CD4-positive, alpha-beta T cell treated with Interleukin-2 at 100 ng/mL for 4 hours (primary cell): ENCODE data around the gene STK25.
"Not testable (repeated sequence)": the region's sequence is repeated elsewhere in the genome, so short reads cannot be mapped to it uniquely, and the experiment has no call there.

ENCODE experiments used
- DNase-seq: peaks from one replicate; pipeline ENCODE4 v3.0.0-alpha.2; 2020; ENCODE audit warnings: low spot score

STK25 gene

DNA sequence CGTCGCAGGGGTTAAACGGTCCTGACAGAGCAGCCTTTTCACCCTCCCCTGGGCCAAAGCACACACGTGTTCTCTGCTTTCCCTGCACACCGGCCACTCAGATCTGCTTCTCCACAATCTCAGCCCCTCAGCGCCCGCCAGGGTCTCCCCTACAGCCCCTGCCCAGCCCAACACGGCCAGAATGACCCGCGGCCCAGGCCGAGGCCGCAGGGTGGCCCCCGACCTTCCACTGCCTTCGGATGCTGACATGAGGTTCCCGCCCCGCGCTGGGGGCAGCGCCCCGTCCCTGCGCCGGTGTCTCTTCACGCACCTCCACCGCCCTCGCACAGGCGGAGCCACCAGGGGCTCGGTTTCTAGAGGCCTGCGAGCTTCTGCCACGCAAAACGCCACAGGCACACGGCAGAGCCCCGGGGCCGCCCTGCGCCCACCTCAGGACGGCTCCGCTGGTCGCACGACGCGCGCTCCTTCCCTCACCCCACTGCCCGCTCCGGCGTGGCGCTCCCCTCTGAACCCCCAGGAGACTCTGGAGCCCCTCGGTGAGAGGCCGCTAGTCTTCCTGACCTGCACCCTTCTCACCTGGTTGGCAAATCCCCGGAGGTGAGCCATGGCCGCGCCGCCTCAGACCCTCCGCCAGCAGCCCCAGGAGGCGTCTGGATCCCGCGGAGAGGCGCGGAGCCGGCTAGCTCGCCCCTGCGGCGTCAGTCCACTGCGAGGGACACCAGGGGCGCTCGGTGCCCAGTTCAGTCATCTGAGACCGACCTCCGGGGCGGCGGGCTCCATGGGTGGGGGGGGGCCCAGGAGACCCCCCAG is 749 bp downstream of the STK25 start:
- DNase-seq = peak; percentile 22

DNA sequence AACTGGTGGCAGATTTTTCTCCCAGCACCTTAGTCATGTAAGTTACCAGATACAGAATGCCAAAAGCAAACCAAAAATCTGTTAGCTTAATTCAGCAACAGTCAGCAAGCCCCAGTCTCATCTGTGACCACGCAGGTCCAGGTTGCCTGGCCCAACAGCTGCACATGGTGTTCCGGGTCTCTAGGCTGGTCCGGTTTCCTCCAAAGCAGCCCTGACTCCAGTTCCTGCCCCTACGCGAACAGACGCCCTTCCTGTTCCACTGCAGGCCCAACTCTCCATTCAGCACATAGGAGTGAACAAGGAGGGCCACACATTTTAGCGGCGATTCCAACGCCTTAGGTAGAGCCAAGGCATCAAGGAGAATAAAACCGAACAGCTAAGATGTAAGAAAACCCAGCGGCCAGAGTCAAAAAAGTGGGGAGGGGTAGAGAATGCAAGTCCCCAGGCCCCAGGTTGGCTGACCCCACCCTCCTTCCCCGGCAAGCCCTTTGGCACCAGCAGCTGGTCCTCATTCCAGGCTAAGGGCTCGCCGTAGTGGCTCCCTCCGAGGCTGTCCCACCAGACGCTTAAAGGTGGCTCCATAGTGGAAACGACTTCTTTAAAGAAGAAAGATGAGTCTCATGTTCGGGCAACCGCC is 1.5 kb downstream of the STK25 start:
- DNase-seq = no peak

DNA sequence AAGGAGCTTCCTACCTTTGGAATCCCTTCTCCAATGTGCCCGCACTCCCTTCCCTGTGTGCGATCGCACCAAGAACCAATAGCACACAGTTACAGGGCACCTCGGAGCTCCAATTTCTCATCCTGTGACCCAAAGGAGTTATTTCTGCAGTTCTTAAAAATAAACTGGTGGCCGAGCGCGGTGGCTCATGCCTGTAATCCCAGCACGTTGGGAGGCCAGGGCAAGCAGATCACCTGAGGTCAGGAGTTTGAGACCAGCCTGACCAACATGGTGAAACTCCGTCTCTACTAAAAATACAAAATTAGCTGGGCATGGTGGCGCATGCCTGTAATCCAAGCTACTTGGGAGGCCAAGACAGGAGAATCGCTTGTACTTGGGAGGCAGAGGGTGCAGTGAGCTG is 2.1 kb downstream of the STK25 start:
- DNase-seq = not testable (repeated sequence)

DNA sequence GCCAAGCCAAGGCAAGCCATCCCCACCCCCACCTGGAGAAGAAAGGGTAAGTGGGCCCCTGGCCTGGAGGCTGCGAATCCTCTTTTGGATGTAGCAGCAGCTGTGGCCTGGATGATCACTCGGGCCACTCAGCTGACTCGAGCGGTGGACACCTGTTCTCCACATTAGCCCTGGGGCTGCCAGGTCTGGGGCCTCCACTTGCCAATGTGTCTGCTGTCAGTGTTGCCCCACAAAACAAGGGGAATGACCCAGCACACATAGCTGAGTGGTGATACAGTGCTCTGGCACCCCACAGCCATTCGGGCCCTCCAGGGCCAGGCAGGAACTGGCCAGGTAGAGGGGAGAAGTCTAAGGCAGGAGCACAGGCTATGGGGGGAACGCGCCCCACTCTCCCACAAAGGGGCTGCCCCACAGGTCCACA is 2.6 kb downstream of the STK25 start:
- no peak for DNase-seq

DNA sequence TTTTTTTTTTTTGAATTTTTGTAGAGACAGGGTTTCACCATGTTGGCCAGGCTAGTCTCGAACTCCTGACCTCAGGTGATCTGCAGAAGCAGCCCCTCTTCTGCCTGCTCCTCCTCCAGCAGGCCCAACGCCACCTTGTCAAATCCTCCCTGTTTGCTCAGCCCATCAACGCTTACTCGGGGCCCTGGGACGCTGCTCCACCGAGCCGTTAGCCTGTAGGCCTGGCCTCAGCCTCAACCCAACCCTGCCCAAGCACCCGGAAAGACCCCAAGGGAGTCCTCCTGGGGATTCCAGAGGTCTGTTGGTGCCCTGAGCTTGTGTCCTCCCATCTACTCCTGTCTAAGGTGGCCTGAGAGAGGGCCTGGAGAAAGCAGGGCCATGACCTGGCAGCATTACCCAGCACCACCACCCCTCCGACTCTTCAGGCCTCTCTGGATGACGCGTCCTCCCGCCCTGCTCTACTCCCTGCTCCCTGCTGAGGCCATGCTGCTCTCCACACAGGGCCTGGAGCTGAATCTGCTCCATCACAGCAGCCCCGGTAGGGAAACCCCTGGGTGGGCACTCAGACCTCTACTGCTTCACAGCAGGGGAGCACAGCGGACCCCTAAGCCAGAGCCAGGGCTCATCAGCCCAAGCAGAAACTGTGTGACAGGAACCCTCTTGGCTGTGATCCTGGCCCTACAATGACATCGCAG is 3.2 kb downstream of the STK25 start:
- DNase-seq = no peak

DNA sequence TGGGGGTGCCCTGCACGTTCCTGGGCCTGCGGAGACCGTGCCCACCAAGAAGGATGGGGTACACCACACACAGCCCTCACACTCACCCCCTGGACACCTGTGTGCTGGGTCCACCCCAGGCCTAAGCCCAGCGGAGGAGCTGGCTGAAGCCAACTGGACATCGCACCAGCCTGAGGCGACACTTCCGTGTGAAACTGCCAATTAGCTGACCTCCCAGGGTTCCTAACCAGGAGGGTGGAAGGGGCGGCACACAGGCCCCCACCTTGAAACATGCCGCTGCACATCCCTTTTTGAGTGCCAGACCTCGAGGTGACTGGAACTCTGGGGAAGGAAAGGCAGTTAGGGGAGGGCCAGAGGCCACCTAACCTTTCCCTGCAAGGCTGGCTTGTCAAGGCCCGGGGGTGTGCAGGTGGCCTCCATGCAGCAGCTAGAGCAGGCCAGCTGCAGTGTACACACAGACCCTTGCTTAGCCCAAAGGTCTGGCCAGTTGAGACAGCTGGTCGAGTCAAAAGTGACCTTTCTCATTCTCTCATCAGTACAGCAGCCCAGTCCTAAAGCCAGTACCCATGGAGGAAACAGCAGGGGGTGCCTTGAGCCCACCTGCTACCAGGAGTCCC is 4.5 kb downstream of the STK25 start:
- DNase-seq = no peak

DNA sequence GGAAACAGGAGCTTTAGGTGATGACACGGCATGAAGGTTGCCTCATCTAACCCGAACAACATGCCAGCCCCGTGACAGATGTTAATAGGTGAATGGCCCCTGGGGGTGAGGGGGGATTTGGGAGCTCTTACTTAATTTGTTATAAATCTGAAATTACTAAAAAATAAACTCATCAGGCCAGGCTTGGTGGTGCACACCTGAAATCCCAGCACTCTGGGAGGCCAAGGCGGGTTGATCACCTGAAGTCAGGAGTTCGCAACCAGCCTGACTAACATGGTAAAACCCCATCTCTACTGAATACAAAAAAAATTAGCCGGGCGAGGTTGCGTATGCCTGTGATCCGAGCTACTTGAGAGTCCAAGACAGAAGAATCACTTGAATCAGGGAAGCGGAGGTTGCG is 6.1 kb downstream of the STK25 start:
- DNase-seq = no peak

DNA sequence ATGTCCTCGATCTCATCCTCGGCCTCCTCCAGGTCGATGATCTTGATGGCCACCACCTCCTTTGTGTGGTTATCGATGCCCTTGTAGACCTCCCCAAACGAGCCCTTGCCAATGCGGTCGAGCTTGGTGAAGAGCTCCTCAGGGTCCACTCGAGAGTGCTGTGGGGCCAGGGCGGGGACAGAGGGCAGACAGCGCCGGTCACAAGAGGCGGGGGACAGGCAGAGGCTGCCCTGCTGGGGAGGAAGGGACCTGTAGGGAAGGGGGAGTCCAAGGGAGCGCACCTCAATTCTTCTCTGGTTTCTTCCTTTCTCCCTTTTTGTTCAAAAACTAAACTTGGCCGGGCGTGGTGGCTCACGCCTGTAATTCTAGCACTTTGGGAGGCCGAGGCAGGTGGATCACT is 6.8 kb downstream of the STK25 start:
- DNase-seq = no peak

DNA sequence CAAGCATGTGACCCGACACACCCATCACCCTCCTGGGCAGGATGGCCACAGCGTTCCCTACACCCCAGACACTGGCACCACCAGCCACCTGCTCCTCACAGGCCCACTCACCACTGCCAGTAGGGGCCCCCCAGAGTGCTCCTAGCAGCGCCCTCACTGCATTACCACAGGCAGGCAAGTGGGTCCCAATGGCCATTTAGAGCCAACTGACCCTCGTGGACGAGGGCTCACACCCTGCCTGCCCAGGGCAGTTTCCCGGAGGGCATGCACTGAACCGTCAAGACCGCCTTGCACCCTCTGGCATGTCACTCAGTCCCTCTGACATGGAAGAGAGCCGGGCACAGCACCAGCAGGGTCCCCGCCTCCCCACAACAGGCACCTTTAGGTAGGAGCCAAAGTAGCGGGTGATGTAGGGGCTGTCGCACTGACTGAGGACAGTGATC is 7.3 kb downstream of the STK25 start:
- no peak for DNase-seq

DNA sequence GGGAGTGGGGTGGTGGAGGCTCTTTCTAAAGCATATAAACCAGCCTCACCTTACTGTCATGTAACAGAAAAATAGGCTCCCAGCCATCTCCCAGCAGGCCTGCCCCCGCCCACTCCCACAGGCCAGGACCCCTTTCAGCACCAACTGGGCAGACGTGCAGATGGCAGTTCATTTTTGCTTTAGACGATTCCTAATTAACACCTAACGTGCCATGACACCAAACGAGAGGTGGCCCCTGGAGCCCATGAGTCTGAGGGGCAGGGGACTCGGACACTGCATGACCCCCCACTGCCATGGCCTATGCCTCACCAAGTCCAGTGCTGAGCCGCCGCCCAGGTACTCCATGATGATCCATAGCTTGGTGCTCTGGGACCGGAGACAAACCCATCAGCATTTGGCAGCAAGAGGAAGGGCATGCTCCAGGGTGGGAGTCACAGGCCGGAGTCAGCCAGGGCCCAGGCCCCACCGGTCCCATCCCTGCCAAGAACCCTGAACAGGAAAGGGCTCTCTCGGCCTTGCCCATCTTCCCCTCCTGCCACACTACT is 7.9 kb downstream of the STK25 start:
- DNase-seq = no peak

DNA sequence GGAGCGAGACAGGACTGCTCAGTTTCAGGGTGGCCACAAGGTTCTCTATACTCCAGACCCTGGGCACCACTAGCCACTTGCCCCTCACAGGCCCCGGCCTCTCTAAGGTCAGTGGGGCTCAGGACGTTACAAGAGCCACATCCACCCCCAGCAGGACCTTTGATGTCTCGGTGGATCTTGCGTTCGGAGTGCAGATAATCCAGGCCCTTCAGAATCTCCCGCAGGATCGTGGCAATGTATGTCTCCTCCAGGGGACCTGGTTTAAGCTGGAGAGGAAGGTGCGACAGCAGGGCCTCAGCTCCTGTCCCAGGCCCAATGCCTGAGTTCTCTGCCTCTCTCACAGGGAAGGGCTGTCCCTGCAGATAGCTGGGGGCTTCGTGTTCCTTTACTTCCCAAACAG is 8.4 kb downstream of the STK25 start:
- no peak for DNase-seq

DNA sequence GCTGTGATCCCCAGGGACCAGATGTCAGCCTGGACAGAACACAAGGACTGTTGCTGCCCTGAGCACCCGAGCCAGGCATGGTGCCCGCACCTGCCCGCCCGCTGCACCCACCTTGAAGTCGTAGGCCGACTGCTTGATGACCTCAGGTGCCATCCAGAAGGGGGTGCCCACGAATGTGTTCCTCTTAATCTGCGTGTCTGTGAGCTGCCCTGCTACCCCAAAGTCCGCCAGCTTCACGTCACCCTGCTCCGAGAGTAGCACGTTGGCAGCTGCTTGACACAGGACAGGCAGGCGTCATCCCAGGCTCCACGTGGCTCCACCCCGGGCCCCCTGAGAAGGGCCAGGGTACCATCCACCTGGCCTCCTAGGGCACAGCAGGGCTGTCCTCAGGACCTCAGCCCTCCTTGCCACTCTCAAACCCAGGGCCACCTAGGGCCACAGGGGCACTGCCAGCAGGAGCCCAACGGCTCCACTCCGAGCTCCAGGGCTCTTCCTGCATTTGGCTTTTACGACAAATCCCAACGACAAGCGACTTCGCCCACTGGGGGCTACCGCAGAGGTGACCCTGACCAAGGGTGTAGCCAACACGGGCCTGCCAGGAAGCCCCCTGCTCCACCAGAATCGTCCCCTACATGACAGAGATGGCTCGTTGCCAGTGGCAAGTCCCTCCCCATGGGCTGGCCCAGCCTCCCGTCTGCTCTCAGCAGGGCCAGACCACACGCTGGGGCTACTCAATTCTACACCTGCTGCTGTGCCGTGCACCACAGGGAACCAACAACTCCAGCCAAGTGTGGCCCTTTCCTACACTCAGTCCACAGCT is 9.0 kb downstream of the STK25 start:
- no peak for DNase-seq

DNA sequence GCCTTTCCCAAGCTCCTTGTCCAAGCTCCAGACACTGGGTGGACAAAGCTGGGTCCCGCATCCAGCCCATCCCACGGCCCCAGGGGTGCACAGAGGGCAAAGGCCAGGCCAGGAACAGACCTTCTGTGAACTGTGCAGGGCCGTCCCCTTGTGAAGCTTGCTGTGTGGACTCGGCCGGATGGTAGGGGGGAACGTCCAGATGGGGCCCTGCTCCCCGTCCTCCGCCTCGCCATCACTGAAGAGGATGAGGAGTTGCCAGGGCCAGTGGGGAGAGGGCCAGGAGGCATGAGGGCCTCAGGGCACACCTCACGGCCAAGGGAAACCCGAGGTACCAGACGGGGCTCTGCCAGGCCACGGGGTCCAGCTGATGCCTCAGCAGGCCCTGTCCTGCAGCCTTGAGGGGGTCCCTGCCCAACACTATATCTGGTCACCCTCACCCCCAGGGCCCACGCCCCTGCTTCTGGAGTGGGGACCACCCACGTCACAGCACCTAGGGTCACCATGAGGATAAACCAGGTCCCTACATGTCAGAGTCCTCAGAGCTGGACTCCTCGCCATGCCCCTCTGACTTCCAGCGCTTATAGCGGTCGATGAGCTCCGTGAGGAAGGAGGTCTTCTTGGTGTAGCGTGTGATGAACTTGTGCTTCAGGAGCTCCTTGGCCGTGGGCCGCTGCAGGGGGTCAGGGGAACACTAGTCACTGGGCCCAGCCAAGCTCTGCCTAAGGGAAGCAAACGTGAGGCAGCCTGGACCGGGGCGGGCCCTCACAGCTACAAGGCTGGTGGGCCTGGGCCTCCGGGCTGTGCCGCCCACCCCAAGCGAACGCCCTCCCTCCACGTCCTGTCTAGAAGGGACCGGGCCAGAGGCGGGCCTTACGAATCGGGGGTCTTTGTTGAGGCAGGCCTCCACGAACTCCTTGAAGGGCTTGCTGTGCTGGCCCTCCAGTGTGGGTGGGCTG is 10.0 kb downstream of the STK25 start:
- DNase-seq = no peak

DNA sequence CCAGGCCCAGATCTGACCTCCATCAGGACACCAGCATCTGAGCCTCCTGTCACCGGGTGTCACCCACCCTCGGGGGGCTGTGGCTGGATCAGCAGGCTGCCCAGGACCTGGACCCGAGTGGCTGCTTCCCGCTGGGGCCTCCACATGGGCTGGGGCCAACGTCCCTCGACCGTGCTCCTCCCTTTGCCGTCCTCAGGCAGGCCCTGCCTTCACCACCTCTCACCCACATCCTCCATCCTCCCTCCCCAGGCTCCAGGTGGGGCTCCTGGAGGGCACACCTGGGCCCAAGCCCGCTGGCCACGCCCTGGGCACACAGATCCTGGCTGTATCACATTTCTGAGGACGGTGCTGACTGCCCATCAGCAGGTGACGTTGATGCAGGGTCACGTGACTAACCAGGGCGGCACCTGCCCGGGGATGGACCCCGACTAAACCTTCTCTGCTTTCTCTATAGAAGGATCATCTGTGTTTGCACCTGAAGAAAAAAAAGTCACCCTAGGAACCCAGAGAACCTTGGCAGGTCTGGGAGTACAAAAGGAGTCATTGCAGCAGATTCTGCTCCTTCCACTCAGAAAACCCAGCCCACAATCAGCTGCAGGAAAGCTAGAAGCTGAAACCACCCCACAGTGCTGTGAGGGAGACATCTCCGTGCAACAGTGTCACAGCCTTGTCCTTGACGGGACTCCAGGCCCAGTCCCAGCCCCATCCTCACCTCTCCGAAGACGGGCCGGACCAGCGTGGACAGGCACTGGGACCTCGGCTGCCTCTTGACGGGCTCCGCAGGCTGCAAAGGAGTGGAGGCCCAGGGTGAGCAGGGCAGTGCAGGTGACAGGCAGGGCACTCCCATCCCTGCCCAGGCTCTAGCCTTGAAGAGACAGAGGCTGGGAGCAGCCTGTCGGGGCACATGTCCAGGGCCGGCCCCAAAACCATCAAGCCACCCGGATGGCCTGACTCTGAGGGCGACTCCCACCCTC is 11.2 kb downstream of the STK25 start:
- no peak for DNase-seq

DNA sequence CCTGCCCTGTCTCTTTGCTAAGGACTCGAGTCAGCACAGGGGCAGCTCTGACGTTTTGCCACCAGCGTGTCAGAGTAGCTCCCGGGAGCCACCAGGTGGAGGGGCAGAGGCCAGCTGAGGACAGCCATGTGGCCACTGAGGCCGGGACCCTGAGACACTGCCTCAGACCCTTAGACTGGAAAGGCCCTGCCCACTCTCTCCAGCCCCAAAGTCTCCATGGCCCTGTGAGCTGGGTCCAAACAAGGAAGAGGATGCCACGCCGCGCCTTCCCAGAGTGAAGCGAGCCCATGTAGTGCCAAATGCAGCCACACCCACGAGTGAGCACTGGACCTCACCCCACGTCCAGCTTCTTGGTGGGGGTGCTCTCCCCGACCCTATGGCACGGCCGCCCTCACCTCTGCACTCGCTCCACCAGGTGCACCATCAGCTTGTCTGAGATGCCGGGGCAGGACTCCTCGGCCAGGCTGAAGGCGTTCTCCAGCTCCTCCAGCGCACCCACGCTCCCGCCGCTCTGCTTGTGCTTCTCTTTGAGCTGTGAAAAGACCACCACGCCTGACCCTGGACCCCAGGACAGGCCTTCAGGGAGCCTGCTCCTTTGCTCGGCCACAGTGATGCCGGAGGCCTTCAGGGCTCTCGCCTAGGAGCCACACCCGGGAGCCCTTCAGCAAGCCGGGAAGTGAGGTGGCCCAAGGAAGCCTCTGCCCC is 12.2 kb downstream of the STK25 start:
- no peak for DNase-seq

DNA sequence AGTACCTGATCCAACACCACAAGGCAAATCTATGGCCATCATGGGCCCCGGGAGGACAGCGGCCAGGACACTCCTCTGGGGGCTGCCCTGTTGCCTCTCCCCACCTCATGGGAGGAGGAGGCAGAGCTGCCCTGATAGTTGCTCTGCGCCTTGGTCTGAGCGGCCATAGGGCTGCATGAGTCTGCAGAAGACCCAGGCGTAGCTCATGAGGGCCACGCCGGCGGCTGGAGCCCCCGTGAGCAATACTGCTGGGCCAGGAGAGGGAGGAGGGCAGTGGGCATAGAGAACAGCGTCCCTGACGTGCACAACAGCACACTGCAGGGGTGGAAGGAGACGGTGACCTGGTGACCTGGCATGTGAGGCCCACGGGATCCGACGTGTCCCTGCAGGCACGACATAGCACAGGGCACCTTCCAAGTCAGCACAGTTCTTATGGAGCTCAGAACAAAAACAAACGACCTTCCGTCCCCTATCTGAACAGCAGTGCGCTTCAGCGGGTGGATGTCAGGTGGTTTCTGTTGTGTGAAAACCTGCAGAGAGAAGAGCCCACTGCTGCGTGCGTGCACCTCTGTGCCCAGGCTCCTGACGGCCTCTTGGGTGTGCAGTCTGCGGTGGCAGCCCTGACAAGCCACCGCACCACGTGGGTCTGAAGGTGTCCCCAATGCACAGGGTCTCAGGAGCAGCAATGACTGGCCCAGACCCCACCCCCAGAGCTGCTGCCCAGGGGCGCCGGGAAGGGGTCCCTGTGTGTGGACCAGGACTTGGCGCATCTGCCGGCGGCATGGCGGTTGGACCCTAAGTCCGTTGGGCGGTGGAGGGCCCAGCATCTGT is 13.0 kb downstream of the STK25 start:
- DNase-seq = no peak

DNA sequence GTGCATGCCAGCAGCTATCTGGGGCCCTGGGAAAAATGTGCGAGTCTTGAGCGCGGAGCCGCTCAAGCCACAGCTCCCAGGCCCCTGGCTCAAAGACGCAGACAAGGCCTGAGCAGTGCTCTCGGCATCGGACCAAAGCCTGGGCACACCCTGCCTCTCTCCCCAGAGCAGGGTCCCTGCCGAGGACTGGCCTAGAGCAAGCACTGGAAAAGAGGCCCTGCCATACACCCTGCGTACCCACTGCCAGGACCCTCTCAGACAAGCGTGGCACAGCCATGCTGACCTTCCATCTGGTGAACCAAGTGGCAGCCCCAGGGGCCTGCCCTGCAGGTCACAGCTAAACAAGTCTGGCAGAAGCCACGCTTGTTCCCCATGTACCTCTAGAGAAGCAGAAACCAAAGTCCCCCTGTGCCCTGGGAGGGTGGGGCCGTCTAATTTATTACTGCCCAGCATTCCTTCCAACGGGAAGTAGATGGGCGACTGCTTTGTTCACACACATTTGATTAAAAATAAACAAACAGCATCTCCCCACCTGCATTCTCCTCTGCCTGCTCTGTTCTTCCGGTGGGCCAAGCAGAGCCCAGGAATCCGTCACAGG is 14.0 kb downstream of the STK25 start:
- no peak for DNase-seq
